Glomerular visceral epithelial cell (primary cell): ENCODE measurements around the gene ZNF540.
"Not testable (repeated sequence)": the region's sequence is repeated elsewhere in the genome, so short reads cannot be mapped to it uniquely, and the experiment has no call there.

Experiments used
- DNase-seq: peaks from one replicate; pipeline ENCODE4 v3.0.0-alpha.2; 2016; ENCODE audit errors: extremely low spot score

Gene ZNF540

DNA sequence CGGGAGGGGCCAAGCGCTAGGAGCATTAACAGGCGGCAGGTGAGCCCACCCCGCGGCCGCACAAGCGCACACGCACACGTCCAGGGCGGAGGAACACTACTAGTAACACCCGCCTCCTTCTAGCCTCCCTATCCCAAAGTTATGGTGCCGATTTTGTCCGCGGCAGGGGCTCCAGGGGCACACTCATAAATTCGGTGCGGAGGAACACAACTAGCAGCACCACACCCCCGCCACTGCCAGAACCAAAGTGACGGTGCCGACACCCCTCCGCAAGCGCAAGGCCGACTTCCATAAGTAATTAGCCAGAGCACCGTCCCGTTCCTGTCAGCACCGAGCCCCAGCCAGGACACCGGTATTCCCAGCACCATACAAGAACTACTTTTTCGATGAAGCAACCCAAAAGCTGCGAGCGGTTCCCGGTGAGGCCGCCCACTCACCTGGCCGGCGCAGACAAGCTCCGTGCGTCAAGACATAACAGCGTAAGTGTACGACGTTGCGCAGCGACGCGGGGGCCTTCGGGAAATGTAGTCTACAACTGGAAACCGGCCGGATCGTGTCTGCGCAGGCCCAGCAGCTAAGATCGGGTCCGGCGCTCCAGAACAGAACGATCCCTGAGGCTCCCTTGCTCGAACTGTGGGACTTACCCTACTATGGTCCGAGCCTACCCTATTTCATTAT, at the start of gene ZNF540, which contains the start of gene ZNF571:
ZNF540 (plus strand) TSS at position 573 of the 678 bp plus-strand sequence. CDS start 3,572 bp downstream, outside the sequence.
ZNF571 (minus strand) TSS at position 489 of the 678 bp plus-strand sequence. CDS start 8,116 bp downstream, outside the sequence.
- peak; percentile 91 for DNase-seq

DNA sequence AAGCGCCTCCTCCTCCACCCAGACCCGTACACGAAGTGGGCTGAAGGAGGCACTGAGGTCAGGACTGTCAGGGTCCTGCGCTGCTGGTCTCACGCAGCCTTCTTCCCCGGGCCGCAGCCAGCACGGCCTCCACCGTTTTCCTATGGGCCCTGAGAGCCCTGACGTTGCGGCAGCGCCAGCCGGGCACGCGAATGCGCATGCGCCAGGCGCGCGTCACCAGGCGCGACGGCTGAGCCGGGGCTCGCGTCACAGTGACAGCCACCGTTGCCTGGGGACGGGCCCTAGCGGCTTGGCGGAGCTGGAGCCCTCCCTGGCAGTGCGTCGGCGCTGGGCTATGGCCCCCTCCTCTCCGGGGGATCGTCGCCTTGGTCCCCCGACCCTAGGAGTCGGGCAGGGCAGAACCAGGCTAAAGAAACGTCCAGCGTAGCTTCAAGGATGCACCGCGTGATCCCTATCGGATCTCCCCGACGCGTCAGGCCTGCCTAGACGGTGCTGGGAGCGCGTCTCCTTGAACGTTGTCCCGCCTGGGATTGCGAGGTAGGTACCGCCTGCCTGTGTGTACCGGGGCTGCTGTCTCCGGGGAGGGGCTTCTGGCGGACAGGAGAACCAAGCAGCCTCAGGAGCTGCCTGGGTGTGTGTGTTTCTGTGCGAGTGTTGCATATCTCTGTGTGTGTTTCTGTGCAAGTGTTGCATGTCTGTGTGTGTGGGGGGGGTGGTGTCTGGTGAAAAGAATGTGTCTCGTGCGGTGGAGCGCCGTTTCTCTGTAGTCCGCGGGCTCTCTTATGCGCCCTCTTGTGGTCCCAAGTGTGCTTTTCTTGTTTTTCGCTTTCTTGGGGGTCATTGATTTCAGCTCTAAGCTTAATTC, 43.3 kb upstream of the ZNF540 start:
- DNase-seq = no peak

DNA sequence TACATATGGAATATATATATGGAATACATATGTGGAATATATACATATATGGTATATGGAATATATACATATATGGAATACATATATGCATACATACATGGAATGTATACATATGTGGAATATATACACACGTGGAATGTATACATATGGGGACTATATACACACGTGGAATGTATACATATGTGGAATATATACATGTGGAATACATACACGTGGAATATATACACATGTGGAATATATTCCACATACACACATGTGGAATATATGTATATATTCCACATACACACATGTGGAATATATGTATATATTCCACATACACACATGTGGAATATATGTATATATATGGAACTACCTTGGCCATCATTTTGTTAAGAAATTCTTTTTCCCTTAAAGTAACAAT, 31.2 kb upstream of the ZNF540 start:
- DNase-seq = no peak

DNA sequence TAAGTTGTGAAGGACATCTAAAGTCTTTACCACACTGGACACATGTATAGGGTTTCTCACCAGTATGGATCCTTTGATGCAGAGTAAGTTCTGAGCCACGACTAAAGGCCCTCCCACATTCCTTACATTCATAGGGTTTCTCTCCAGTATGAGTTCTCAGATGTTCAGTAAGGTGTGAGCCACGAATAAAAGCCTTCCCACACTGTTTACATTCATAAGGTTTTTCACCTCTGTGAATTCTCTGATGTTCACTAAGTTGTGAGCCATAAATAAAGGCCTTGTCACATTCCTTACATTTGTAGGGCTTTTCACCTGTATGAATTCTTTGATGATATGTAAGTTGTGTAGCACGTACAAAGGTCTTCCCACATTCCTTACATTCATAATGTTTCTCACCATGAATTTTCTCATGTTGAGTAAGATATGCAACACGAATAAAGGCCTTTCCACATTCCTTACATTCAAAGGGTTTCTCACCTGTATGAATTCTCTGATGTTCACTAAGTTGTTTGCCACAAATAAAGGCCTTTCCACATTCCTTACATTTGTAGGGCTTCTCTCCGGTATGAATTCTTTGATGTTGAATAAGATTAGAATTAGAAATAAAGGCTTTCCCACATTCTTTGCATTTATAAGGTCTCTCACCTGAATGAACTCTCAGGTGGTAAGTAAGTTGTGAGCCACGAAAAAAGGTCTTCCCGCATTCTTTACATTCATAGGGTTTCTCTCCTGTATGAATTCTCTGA, 29.9 kb upstream of the ZNF540 start:
- no peak for DNase-seq

DNA sequence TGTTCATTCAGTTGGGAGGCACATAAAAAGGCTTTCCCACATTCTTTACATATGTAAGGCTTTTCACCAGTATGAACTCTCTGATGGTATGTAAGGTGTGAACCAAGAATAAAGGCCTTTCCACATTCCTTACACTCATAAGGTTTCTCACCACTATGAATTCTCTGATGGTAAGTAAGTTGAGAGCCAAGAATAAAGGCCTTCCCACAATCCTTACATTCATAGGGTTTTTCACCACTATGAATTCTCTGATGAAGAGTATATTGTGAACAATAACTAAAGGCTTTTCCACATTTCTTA, 29.4 kb upstream of the ZNF540 start:
- DNase-seq = no peak

DNA sequence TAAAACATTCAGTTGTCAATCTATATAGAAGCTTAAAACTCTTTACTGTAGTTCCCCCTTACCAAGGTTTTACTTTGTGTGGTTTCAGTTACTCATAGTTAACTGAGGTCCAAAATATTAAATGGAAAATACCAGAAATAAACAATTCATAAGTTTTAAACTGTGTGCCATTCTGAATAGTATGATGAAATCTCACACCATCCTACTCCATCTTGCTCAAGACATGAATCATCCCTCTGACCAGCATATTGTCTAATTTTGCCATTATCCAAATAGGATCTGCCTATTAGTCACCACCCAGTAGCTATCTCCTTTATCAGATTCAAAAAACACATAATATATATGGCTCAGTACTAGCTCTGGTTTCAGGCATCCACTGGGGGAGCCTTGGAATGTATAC, 22.5 kb upstream of the ZNF540 start:
- DNase-seq = no peak

DNA sequence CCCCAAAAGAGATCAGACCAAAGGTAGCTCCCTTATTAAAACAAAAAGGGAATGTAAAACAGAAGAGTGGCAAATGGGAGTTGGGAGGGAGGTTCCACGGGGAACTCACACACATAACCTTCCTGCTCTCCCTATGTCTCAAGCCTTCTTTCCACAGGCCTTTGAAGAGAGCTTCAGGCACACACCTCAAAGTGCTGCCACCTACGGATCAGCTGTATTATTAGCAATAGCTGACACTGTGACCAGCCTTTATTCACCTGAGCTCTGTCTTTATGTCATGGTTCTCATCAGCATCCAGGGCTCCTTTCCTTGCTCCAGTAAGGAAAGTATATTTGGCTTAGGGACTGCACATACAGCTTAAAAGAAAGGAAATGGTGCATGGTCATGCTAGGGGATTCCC, 11.3 kb upstream of the ZNF540 start:
- DNase-seq = no peak

DNA sequence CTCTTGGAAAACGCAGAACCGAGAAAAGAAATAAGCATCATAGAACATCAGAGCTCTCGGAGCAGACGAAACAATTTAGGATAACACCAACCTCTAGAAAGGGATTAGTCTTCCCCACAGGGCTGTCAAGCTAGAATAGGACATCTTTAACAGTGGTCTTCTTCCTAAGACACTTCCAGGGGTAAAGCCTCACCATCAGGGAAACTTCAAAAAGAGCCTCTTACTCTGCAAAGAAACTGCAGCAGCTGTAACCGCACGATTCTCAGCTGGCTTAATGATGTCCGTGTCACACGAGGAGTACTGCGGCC, 726 bp upstream of the ZNF540 start:
- no peak for DNase-seq

DNA sequence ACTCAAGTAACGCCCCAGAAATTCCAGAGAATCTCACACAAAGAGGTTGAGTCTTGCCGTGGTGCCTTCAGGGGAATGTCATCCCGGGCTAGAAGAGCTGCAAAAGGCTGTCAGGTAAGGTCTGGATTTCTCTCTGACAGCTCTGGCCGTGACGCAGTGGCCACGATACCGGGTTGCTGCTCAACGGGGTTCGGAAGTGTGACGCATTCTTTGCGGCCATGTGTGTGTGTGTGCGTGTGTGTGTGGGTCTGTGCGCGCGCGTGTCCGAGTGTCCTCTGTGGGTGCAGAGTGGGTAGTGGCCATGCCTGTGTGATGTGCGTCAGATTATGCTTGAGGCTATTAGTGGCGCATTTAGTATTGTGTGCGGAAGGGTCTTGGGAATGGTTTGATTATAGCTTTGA, 306 bp downstream of the ZNF540 start:
- no peak for DNase-seq

DNA sequence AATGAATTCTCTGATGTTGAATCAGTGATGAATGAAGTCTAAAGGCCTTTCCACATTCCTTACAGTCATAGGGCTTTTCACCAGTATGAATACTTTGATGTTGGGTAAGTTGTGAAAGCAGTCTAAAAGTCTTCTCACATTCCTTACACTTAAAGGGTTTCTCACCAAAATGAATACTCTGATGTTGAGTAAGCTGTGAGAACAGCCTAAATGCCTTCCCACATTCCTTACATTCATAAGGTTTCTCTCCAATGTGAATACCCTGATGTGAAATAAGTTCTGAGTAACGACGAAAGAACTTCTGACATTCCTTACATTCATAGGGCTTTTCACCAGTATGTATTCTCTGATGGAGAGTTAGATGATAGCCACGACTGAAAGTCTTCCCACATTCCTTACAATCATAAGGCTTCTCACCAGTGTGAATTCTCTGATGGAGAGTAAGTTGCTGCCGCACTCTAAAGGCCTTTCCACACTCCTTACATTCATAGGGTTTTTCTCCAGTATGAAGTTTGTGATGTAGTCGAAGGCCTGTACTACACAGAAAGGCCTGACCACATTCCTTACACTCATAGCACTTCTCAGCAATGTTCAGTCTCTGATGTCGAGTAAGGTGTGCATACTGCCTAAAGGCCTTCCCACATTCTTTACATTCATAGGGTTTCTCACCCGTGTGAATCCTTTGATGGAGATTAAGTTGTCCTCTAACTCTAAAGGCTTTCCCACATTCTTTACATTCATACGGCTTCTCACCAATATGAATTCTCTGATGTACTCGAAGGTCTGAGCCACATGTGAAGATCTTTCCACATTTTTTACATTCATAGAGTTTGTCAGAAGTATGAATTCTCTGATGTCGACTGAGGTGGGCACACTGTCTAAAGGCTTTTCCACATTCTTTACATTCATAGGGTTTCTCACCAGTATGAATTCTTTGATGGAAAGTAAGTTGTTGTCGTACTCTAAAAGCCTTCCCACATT, 40.7 kb downstream of the ZNF540 start:
- no peak for DNase-seq

DNA sequence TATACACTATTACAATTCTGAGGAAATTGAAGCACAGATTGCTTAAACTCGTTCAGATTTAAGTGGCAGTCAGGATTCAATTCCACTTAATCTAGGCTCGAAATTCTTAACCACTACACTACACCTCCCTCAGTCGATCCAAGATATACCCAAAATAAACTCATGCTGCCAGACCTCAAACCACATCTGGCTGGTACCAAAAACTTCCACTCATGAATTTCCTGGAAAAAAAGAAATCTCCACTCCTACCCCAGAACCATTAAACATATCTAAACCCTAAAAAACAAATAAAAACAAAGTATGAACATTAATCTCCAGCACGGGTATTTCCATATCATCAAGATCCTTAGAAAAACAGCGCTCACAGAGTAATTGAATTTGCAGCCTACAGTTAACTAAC, 59.4 kb downstream of the ZNF540 start:
- DNase-seq = peak; percentile 3

DNA sequence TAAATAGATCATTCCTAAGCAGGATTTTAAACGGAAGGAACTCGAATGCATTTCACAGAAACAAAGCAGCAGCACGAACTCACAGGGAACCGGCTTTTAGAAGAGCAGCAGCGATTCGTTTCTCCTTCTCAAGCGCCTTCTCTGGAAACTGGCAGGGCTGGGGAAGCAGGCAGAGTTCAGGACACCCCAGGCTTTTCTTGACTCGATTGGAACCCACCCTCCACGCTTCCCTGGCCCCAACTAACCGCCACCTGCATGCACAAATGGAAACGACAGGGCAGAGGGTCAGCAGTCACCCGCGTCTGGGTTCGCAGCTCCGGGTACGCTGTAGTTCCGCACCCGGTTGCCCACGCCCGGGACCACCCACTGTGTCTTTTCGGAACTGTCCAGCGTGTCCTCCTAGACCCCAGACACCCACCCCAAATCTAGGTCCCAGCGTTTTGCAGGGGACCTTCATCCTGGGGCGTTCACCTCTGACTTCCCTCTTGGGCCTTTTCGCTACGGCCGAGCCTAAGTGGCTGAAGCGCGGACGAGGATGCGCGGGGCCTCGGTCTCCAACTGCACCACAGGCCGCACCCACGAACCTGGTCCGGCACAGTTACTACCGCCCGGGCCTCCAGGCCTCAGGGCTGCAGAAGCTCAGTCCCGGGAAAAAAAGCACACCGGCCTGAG, 60.1 kb downstream of the ZNF540 start:
- peak; percentile 41 for DNase-seq

DNA sequence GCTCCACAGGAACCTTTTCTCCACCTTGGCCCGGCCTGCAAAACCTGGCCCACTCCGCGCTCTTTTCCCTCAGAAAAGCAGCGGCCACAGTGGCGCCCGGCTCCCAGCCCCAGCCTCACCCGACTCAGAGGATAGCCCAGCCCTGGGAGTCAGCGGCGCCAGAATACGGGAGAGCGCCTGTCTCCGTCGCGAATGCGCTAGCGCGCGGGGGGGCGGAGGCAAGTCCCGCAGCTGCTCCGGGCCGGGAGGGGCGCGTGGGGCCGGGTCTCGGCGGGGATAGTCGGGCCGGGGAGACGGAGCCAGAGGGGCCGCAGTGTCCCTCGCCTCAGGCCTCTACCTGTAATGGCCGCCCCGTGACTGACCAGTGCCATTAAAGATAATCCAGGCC, 60.6 kb downstream of the ZNF540 start, which contains the start of gene ZFP30:
ZFP30 (minus strand) TSS at position 165 of the 388 bp plus-strand sequence. CDS start 7,643 bp downstream, outside the sequence.
- peak; percentile 82 for DNase-seq

DNA sequence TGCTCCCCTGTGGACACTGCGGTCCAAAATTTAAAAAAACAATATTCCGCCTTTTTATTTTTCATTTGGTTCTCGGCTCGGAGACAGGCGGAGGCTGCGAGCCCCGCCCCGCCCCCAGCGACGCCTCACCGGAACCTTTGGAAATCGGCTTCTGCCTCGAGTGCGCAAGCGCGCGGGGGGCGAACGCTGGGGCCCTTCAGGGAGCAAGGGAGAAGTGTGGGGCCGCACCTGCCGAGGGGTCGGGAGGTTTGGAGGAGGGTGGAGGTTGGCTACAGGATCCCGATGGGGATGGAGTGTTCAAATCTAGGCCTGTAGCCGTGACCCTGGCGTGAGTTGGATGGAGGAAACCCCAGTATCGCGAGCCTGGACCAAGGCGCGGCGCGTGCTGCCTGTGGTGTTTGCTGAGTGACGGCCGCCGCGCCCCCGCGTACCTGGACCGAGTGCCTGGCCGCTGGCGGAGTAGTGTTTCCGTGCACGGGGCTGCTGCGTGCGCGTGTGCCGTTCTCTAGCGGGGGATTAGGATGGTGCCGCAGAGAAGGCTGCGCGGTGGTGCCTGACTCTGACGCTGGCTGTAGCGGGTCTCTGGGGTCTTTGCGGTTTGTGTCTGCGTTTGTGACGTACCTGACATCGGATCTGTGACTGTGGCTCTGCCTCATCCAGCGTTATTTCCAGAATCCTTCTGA, 61.2 kb downstream of the ZNF540 start:
- DNase-seq = peak; percentile 67

DNA sequence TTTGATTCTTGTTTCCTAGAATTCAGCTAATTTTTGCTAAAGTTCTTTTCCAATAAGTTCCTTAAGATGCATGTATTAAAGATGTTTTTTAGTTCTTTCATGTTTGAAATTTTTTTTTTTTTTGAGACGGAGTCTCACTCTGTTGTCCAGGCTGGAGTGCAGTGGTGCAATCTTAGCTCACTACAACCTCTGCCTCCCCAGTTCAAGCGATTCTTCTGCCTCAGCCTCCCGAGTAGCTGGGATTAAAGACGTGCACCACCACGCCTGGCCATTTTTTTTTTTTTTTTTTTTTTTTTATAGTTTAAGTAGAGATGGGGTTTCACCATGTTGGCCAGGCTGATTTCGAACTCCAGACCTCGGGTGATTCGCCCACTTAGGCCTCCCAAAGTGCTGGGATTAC, 62.5 kb downstream of the ZNF540 start:
- not testable (repeated sequence) for DNase-seq
